H9 (cell line): Measurements from ENCODE around the gene IL9. TPM values are rescaled to one million over a fixed set of nuclear protein-coding genes. Genes with fewer than 3 reads are reported as not detected.

Source experiments
- DNase-seq: peaks from one replicate; pipeline ENCODE4 v3.0.0-alpha.2; 2017
- H2AFZ ChIP-seq: one replicate; pipeline ENCODE4 v1.6.1; 2013; ENCODE audit warnings: mild to moderate bottlenecking, low read length, control low read depth, moderate library complexity
- H2AK5ac ChIP-seq: 2 replicates; pipeline ENCODE4 v1.6.1; 2013; ENCODE audit warnings: low read length, control low read depth, mixed read lengths; ENCODE audit not compliant: insufficient read length
- H2BK120ac ChIP-seq: one replicate; pipeline ENCODE4 v1.6.1; 2013; ENCODE audit warnings: low read depth, mild to moderate bottlenecking, low read length, control low read depth, inconsistent platforms; ENCODE audit not compliant: poor library complexity, severe bottlenecking
- H2BK12ac ChIP-seq: 2 replicates; pipeline ENCODE4 v1.6.1; 2013; ENCODE audit warnings: low read length, control low read depth, mixed read lengths, low read depth; ENCODE audit not compliant: insufficient read length
- H2BK15ac ChIP-seq: 2 replicates; pipeline ENCODE4 v1.6.1; 2013; ENCODE audit warnings: low read depth, low read length, control low read depth
- H2BK20ac ChIP-seq: one replicate; pipeline ENCODE4 v1.6.1; 2013; ENCODE audit warnings: low read depth, mild to moderate bottlenecking, low read length, control low read depth, inconsistent platforms; ENCODE audit not compliant: poor library complexity, severe bottlenecking
- H2BK5ac ChIP-seq: 2 replicates; pipeline ENCODE4 v1.6.1; 2013; ENCODE audit warnings: low read length, control low read depth, mixed read lengths; ENCODE audit not compliant: insufficient read length
- H3K14ac ChIP-seq: 2 replicates; pipeline ENCODE4 v1.6.1; 2013; ENCODE audit warnings: low read length, control low read depth; ENCODE audit not compliant: insufficient read depth
- H3K18ac ChIP-seq: 2 replicates; pipeline ENCODE4 v1.6.1; 2013; ENCODE audit warnings: low read depth, mild to moderate bottlenecking, mixed read lengths, low read length, control low read depth; ENCODE audit not compliant: insufficient read length
- H3K23ac ChIP-seq: 2 replicates; pipeline ENCODE4 v1.6.1; 2013; ENCODE audit warnings: low read length, control low read depth, mixed read lengths, low read depth; ENCODE audit not compliant: insufficient read length
- H3K23me2 ChIP-seq: 2 replicates; pipeline ENCODE4 v1.6.1; 2013; ENCODE audit warnings: low read depth, mild to moderate bottlenecking, mixed read lengths, low read length, control low read depth; ENCODE audit not compliant: insufficient read length, poor library complexity, severe bottlenecking
- H3K27ac ChIP-seq: 2 replicates; pipeline ENCODE4 v1.5.1; 2013; ENCODE audit warnings: low read length, control low read depth, mixed read lengths, low read depth; ENCODE audit not compliant: insufficient read length
- H3K27me3 ChIP-seq: 2 replicates; pipeline ENCODE4 v1.6.1; 2013; ENCODE audit warnings: low read length, control low read depth, inconsistent platforms; ENCODE audit not compliant: insufficient read depth
- H3K4ac ChIP-seq: 2 replicates; pipeline ENCODE4 v1.6.1; 2013; ENCODE audit warnings: low read depth, mild to moderate bottlenecking, control low read depth, inconsistent platforms, low read length, moderate library complexity
- H3K4me1 ChIP-seq: 2 replicates; pipeline ENCODE4 v1.6.1; 2013; ENCODE audit warnings: low read length, control low read depth, inconsistent platforms; ENCODE audit not compliant: insufficient read depth
- H3K4me2 ChIP-seq: 2 replicates; pipeline ENCODE4 v1.6.1; 2013; ENCODE audit warnings: low read length, control low read depth, mixed read lengths; ENCODE audit not compliant: insufficient read length, insufficient read depth
- H3K56ac ChIP-seq: 2 replicates; pipeline ENCODE4 v1.6.1; 2013; ENCODE audit warnings: low read depth, mild to moderate bottlenecking, mixed read lengths, low read length, control low read depth; ENCODE audit not compliant: insufficient read length
- H3K79me1 ChIP-seq: 2 replicates; pipeline ENCODE4 v1.6.1; 2013; ENCODE audit warnings: low read depth, mild to moderate bottlenecking, moderate library complexity, low read length, control low read depth, inconsistent platforms; ENCODE audit not compliant: insufficient read depth, poor library complexity, severe bottlenecking
- H3K79me2 ChIP-seq: 2 replicates; pipeline ENCODE4 v1.6.1; 2013; ENCODE audit warnings: low read length, control low read depth, inconsistent platforms; ENCODE audit not compliant: insufficient read depth
- H3K9ac ChIP-seq: 2 replicates; pipeline ENCODE4 v1.6.1; 2013; ENCODE audit warnings: low read length, control low read depth, mixed read lengths; ENCODE audit not compliant: insufficient read length; ENCODE audit errors: extremely low read depth
- H3K9me3 ChIP-seq: one replicate; pipeline ENCODE4 v1.6.1; 2013; ENCODE audit warnings: low read depth, low read length, inconsistent platforms; ENCODE audit not compliant: control insufficient read depth
- H3T11ph ChIP-seq: one replicate; pipeline ENCODE4 v1.6.1; 2013; ENCODE audit warnings: mild to moderate bottlenecking, low read length, control low read depth, inconsistent platforms
- H4K20me1 ChIP-seq: one replicate; pipeline ENCODE4 v1.6.1; 2013; ENCODE audit not compliant: control insufficient read depth, insufficient read length, insufficient read depth
- H4K5ac ChIP-seq: 2 replicates; pipeline ENCODE4 v1.6.1; 2013; ENCODE audit warnings: low read depth, mild to moderate bottlenecking, mixed read lengths, low read length, control low read depth; ENCODE audit not compliant: insufficient read length
- H4K8ac ChIP-seq: replicated peaks from 2 replicates; pipeline ENCODE4 v1.6.1; 2013; ENCODE audit warnings: low read length, control low read depth, mixed read lengths, low read depth; ENCODE audit not compliant: insufficient read length
- H4K91ac ChIP-seq: 2 replicates; pipeline ENCODE4 v1.6.1; 2013; ENCODE audit warnings: low read depth, mild to moderate bottlenecking, moderate library complexity, mixed read lengths, low read length, control low read depth; ENCODE audit not compliant: insufficient read length
- H3K27ac Mint-ChIP-seq, 3 experiments: 2 replicates in 2 of 3; 3 replicates in 1 of 3; pipeline ENCODE4 v1.8.0; 2020 to 2021; ENCODE audit warnings: mixed read lengths in 3 of 3, mild to moderate bottlenecking in 1 of 3, moderate library complexity in 1 of 3
- H3K27me3 Mint-ChIP-seq: 2 replicates; pipeline ENCODE4 v1.8.0; 2021; ENCODE audit warnings: low read depth, mild to moderate bottlenecking, moderate library complexity, mixed read lengths
- H3K36me3 Mint-ChIP-seq, 3 experiments: 2 replicates in 2 of 3; 3 replicates in 1 of 3; pipeline ENCODE4 v1.8.0; 2020 to 2021; ENCODE audit warnings: low read depth in 3 of 3, mixed read lengths in 3 of 3; ENCODE audit not compliant: insufficient read depth in 1 of 3
- H3K4me1 Mint-ChIP-seq, 2 experiments: 2 replicates each; pipeline ENCODE4 v1.8.0; 2020; ENCODE audit warnings: mixed read lengths in 2 of 2
- H3K4me3 Mint-ChIP-seq, 2 experiments: 2 replicates in 1 of 2; 3 replicates in 1 of 2; pipeline ENCODE4 v1.8.0; 2020 to 2021; ENCODE audit warnings: mild to moderate bottlenecking in 2 of 2, mixed read lengths in 2 of 2, moderate library complexity in 1 of 2
- H3K9me3 Mint-ChIP-seq, 2 experiments: 2 replicates in 1 of 2; 3 replicates in 1 of 2; pipeline ENCODE4 v1.8.0; 2020; ENCODE audit warnings: mild to moderate bottlenecking in 2 of 2, mixed read lengths in 2 of 2, moderate library complexity in 1 of 2
- CTCF ChIP-seq: fragments of 200-600 bp; sonication (generic); conservative IDR thresholded peaks from 3 replicates; pipeline ENCODE4 v1.8.0; 2021; ENCODE audit warnings: antibody characterized with exemption, mild to moderate bottlenecking
- WGBS: extraction: QIAGEN DNeasy Blood & Tissue Kit; methylation state at CpG from one replicate; pipeline ENCODE4 v1.1.7; 2013; ENCODE audit warnings: missing lambda C conversion rate, low lambda C conversion rate, mixed read lengths; ENCODE audit not compliant: insufficient read length; ENCODE audit errors: extremely low coverage; 5-methylcytosine and 5-hydroxymethylcytosine counted together
- total RNA-seq: library from RNA; stranded (reverse); gene quantifications from 2 replicates; pipeline ENCODE4 v1.2.1, GENCODE V29; 2021

IL9 gene
- total RNA-seq, 1 experiment from 2014 or later = not detected

DNA sequence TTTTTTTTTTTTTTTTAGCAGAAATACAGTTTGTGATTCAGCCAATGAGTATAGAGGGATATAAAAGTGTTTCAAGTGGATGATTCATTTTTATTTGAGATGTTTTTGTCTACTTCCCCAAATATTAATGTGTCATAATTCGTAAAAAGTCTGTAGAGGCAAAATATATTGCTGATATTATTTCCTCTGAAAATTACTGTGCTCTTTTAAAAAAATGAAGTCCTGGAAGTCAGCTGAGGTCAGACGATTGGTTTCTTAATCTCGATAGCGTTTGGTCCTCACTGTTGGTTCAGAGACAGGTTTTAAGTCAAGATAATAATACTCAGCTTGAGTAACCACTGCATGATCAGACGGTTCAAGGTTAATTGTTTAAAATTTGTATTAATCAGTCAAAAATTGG lies 19.5 kb downstream of the IL9 start:
- Mint-ChIP-seq H3K27me3 (peaks cover 13% of the 10 kb centered on the region), H3K4me3 (no peak overlapping the region)
- H2AFZ ChIP-seq = no peak overlapping the region

More for the DNA sequence above, 19.5 kb downstream of the IL9 start:
- H3K23ac ChIP-seq = no peak overlapping the region
- no peak overlapping the region for H2AK5ac ChIP-seq
- H3K18ac ChIP-seq = no peak overlapping the region
- H2BK12ac ChIP-seq = no peak overlapping the region
- no peak overlapping the region for H2BK15ac ChIP-seq
- no peak overlapping the region for H3T11ph ChIP-seq
- H4K8ac ChIP-seq = no peak overlapping the region
- H2BK120ac ChIP-seq = no peak overlapping the region
- no peaks in the 10 kb centered on the region for H3K9me3 Mint-ChIP-seq
- H3K9ac ChIP-seq = no peak overlapping the region
- no CpG with 5 or more reads among the region's 5 CpGs for WGBS
- H4K5ac ChIP-seq = no peak overlapping the region
- no peak overlapping the region for H3K56ac ChIP-seq
- no peak overlapping the region for H3K4me2 ChIP-seq
- no peak overlapping the region for H3K4ac ChIP-seq
- no peaks in the 10 kb centered on the region for H3K36me3 Mint-ChIP-seq
- H4K20me1 ChIP-seq = no peaks in the 10 kb centered on the region
- no peaks in the 10 kb centered on the region for H3K9me3 ChIP-seq
- no peak overlapping the region for H2BK20ac ChIP-seq
- no peak overlapping the region for H2BK5ac ChIP-seq
- TF ChIP-seq CTCF = no peak
- peaks cover 10 to 12% of the 10 kb centered on the region in 2 experiments for H3K4me1 Mint-ChIP-seq
- H3K27ac Mint-ChIP-seq = no peak overlapping the region
- no peaks in the 10 kb centered on the region; the same call in 1 of the 2 replicates for H3K4me1 ChIP-seq
- H3K79me2 ChIP-seq = no peaks in the 10 kb centered on the region
- no peak overlapping the region for H4K91ac ChIP-seq
- no peak overlapping the region for H3K14ac ChIP-seq
- no peaks in the 10 kb centered on the region for H3K23me2 ChIP-seq
- H3K79me1 ChIP-seq = no peaks in the 10 kb centered on the region
- H3K27me3 ChIP-seq = no peaks in the 10 kb centered on the region
- no peak for DNase-seq
- no peak overlapping the region for H3K27ac ChIP-seq
